Gastrocnemius medialis (tissue), 4 donors: ENCODE results near the gene CSF2RB.

ENCODE experiments used
- CTCF ChIP-seq, 5 experiments: fragments of 450-650 bp in 3 of 5; fragments of 200-600 bp in 2 of 5; sonication (generic) in 2 of 5; IDR thresholded peaks in 4 of 5; conservative IDR thresholded peaks in 1 of 5; 1 replicate in 4 of 5; 2 replicates in 1 of 5; pipeline ENCODE4 v1.5.1; 2016 to 2019; ENCODE audit warnings: antibody characterized with exemption in 5 of 5, mild to moderate bottlenecking in 3 of 5, moderate library complexity in 3 of 5
- POLR2A ChIP-seq, 2 donors: fragments of 450-650 bp; IDR thresholded peaks; one replicate each; pipeline ENCODE4 v1.6.1; 2017; ENCODE audit warnings: antibody characterized with exemption in 2 of 2, mild to moderate bottlenecking in 2 of 2, moderate library complexity in 2 of 2

DNA sequence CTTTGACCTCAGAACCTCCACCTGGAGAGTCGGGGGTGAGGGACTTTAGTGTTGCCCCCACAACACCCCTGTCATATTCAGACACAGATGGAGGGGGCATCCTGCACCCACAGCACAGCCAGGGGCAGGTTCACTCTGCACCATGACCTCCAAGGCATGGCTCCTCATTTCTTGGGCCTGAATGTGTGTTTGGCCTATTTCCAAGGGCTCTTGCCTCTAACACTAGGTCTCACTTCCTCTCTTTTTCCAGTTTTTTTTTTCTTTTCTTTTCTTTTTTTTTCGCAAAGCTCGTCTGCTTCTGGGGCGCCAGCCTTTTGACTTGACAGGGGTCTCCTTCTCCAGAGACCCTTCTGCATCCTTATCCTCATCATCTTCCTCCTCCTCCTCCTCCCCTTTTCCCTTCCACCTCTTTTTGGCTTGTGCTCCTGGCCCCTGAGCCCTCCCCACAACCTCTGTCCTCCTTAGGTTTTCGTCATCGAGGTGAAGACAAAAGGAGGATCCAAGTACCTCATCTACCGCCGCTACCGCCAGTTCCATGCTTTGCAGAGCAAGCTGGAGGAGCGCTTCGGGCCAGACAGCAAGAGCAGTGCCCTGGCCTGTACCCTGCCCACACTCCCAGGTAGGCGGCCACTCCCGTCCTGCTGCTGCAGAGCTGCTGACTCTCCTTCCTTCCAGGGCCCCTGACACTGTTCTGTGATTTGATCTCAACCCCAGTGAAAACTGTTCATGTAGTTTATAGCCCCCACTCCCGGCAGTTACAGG lies 48.8 kb upstream of the CSF2RB start:
- TF ChIP-seq POLR2A (IDR thresholded peaks at IDR 0.05) (no peak), CTCF (IDR thresholded peaks at IDR 0.05 in 4 of 5, conservative IDR thresholded peaks at IDR 0.05 in 1 of 5) (no peak)
